Ovary (tissue), 9 donors: Measurements from ENCODE around the gene ARVCF. TPM values are rescaled to one million over a fixed set of nuclear protein-coding genes. Genes with fewer than 3 reads are reported as not detected.

Source experiments
- DNase-seq, 5 donors: peaks; one replicate each; pipeline ENCODE4 v3.0.0-alpha.2; 2019 to 2020
- H3K27ac ChIP-seq, 2 donors: fragments of 200-600 bp; one replicate each; pipeline versions ENCODE4 v1.5.1 to v1.8.0; 2019 to 2022
- H3K27me3 ChIP-seq: fragments of 200-600 bp; one replicate; pipeline ENCODE4 v1.8.0; 2022
- H3K36me3 ChIP-seq: fragments of 200-600 bp; sonication (generic); one replicate; pipeline ENCODE4 v1.5.1; 2019
- H3K4me1 ChIP-seq: one replicate; pipeline ENCODE4 v1.8.1; 2013; ENCODE audit warnings: mild to moderate bottlenecking, moderate library complexity; ENCODE audit not compliant: insufficient read depth
- H3K4me3 ChIP-seq: fragments of 200-600 bp; sonication (generic); one replicate; pipeline ENCODE4 v1.5.1; 2017
- H3K9me3 ChIP-seq, 2 donors: fragments of 200-600 bp in 1 of 2; sonication (generic) in 1 of 2; one replicate each; pipeline versions ENCODE4 v1.5.1 to v1.8.1; 2013 to 2019; ENCODE audit warnings: mild to moderate bottlenecking in 1 of 2, moderate library complexity in 1 of 2
- CTCF ChIP-seq, 3 donors: fragments of 450-650 bp in 2 of 3; fragments of 200-600 bp in 1 of 3; IDR thresholded peaks; one replicate each; pipeline versions ENCODE4 v1.5.1 to v1.8.0; 2016 to 2022; ENCODE audit warnings: antibody characterized with exemption in 3 of 3, mild to moderate bottlenecking in 1 of 3
- EP300 ChIP-seq: sonication (generic); formaldehyde crosslinking; IDR thresholded peaks from one replicate; pipeline ENCODE4 v1.6.1; 2017; ENCODE audit warnings: antibody characterized with exemption
- POLR2A ChIP-seq: fragments of 450-650 bp; IDR thresholded peaks from one replicate; pipeline ENCODE4 v1.6.1; 2017; ENCODE audit warnings: antibody characterized with exemption, mild to moderate bottlenecking, moderate library complexity
- WGBS, 3 donors: extraction: QIAGEN DNeasy Blood & Tissue Kit in 1 of 3; methylation state at CpG; one replicate each; pipeline versions ENCODE4 v1.1.5 to v1.1.7; 2013 to 2017; 5-methylcytosine and 5-hydroxymethylcytosine counted together
- intact Hi-C, 4 donors: fragments of 100-400 bp; cut with DNase I; formaldehyde crosslinking; loops; one replicate each; pipeline versions ENCODE4 v1.11.0 to v1.15.1; 2022 to 2023
- polyA plus RNA-seq, 2 donors: library from polyadenylated mRNA; stranded (reverse); fragments of 200-250 nt in 1 of 2; fragments of 350-450 nt in 1 of 2; fragmentation: Illumina TruSeq in 1 of 2; extraction: RNeasy Lipid Tissue Mini Kit (QIAGEN cat#74804) in 1 of 2; gene quantifications; one replicate each; pipeline ENCODE4 v1.2.3, GENCODE V29; 2013 to 2014
- total RNA-seq, 7 donors: library from RNA; depleted of rRNA in 2 of 7; stranded (reverse); fragments of >200 nt in 2 of 7; fragmentation: NEBNext Ultra II Directional in 3 of 7; extraction: Animal tissue kit (Norgen Biotek cat#: 25700) in 3 of 7; gene quantifications; one replicate each; pipeline versions ENCODE4 v1.1.0 to v1.2.4, GENCODE V29; 2016 to 2023
- donor health status: DM: no; HTN: no; CAD: no; lungs with moderate emphysema.
- donor health status: DM: no; HTN: no; CAD: no.
- donor health status: Bipolar disorder and iron deficiency.
- donor health status: DM: yes; HTN: yes; CAD: no.
- donor health status: DM: no; HTN: no; CAD: no.
- donor health status: DM: yes; HTN: yes; CAD: no.

Gene ARVCF
- total and polyA plus RNA-seq, 9 donors = 0.42 to 23.8 (median 14.0) TPM

GRCh38 chr22:20028855-20029549 lies 12.4 kb upstream of the ARVCF start:
- Histone ChIP-seq H3K9me3 (no peaks in the 10 kb centered on the region), H3K4me1 (peaks cover 4% of the 10 kb centered on the region), H3K27ac (no peak overlapping the region), H3K36me3 (no peaks in the 10 kb centered on the region), H3K27me3 (no peaks in the 10 kb centered on the region), H3K4me3 (no peak overlapping the region)
- intact Hi-C loops = loop anchor here in 1 of 4 donors (10.0 kb wide), 1 partner anchor 66 kb away; no protein-coding TSS in a partner anchor
- no peak for DNase-seq
- TF ChIP-seq EP300 (no peak), CTCF (IDR thresholded peaks at IDR 0.05) (no peak), POLR2A (no peak)
- WGBS, 3 donors = 72 to 85% (median 77%) methylated on average over 16 of the region's 16 CpGs

- intact Hi-C loops = loop anchor here in 1 of 4 donors (10.0 kb wide), 1 partner anchor 67 kb away; no protein-coding TSS in a partner anchor
- DNase-seq = peak in 1 of 5 donors; percentile 0
- TF ChIP-seq CTCF (IDR thresholded peaks at IDR 0.05) (no peak), EP300 (no peak), POLR2A (no peak)
- Histone ChIP-seq H3K4me3 (no peak overlapping the region), H3K9me3 (no peaks in the 10 kb centered on the region), H3K27me3 (no peaks in the 10 kb centered on the region), H3K27ac (no peak overlapping the region), H3K36me3 (no peaks in the 10 kb centered on the region), H3K4me1 (peaks cover 3% of the 10 kb centered on the region)
- 85 to 86% (median 85%) methylated on average over 12 of the region's 12 CpGs for WGBS, 3 donors
Observed at GRCh38 chr22:20027966-20028854, 11.6 kb upstream of the ARVCF start.

- H3K27me3 ChIP-seq = no peaks in the 10 kb centered on the region
- H3K9me3 ChIP-seq = no peaks in the 10 kb centered on the region
- no peak overlapping the region for H3K4me3 ChIP-seq
- intact Hi-C loops = loop anchor here in 1 of 4 donors (10.0 kb wide), 1 partner anchor 68 kb away; no protein-coding TSS in a partner anchor
- no peak for DNase-seq
- no peak overlapping the region for H3K27ac ChIP-seq
- TF ChIP-seq CTCF (IDR thresholded peaks at IDR 0.05) (no peak), POLR2A (no peak), EP300 (no peak)
- WGBS, 3 donors = 78 to 80% (median 79%) methylated on average over 12 of the region's 12 CpGs
- peaks cover 2% of the 10 kb centered on the region for H3K4me1 ChIP-seq
- no peaks in the 10 kb centered on the region for H3K36me3 ChIP-seq
Observed at GRCh38 chr22:20026996-20027601, 10.5 kb upstream of the ARVCF start.

GRCh38 chr22:20026204-20026908 lies 9.7 kb upstream of the ARVCF start:
- Histone ChIP-seq H3K27me3 (no peaks in the 10 kb centered on the region), H3K27ac (no peak overlapping the region), H3K9me3 (no peaks in the 10 kb centered on the region), H3K4me1 (peaks cover 9% of the 10 kb centered on the region), H3K4me3 (no peak overlapping the region), H3K36me3 (no peaks in the 10 kb centered on the region)
- 92 to 97% (median 97%) methylated on average over 13 of the region's 13 CpGs for WGBS, 3 donors
- no peak for DNase-seq
- intact Hi-C loops = loop anchor here in 1 of 4 donors (10.0 kb wide), 1 partner anchor 68 kb away; no protein-coding TSS in a partner anchor
- TF ChIP-seq POLR2A (no peak), EP300 (no peak), CTCF (IDR thresholded peaks at IDR 0.05) (no peak)
